GM12865 (cell line): ENCODE data around the gene RPS6KA2.

Experiments used
- DNase-seq: peaks from one replicate; pipeline ENCODE4 v3.0.0; 2010; ENCODE audit warnings: low read depth
- H3K4me3 ChIP-seq: 2 replicates; pipeline ENCODE4 v1.5.1; 2011; ENCODE audit warnings: mild to moderate bottlenecking, low read depth, low read length, control low read depth
- TF ChIP-seq, protein P1 (sequence below): IDR thresholded peaks from 2 replicates; pipeline ENCODE4 v1.5.1; 2011; ENCODE audit warnings: low read length, control low read depth, low read depth, inconsistent platforms; ENCODE audit not compliant: insufficient read depth; ENCODE audit errors: missing control alignments

Gene RPS6KA2

DNA sequence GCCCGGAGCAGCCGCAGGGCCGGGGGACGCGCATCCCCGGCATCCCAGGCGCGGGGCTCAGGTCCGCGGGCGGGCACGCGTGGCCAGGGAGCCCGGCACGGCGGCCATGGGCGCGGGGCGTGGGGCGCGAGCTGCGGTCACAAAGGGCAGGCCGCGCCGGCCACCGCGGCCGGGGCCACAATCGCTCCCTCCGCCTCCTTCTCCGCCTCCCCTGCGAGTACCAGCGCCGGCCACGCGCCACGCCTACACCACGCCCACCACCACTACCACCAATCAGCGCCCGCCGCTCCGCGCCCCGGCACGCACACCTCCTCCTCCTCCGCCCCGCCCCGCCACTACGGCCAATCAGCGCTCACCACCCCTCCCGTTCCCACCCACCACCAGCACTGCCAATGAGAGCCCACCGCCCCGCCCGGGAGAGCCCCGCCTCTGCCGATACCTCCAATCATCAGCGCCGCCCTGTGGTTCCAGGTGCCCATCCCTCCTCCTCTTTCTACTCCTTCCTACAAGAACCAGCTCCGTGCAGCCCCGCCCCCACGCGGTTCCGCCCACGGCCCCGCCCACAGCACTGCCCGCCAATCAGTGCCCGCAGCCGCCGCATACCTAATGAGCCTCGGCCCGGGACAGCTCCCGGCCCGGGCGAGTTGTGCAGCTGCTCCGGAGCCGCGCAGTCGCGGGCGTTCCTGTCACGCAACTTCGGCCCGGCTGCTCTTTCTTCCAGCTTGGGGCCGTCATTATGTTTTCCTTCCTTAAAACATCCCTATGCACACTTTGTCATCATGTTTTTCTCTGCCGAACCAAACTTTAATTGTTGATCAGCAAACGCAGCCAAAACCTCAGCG is at the start of gene RPS6KA2:
Gene RPS6KA2, minus strand, starts transcription at position 219 of the 842 bp plus-strand sequence. CDS start 232 bp downstream, outside the sequence.
- H3K4me3 ChIP-seq: peak within 1 kb of the TSS; percentile 68
- TF ChIP-seq, protein P1, sequence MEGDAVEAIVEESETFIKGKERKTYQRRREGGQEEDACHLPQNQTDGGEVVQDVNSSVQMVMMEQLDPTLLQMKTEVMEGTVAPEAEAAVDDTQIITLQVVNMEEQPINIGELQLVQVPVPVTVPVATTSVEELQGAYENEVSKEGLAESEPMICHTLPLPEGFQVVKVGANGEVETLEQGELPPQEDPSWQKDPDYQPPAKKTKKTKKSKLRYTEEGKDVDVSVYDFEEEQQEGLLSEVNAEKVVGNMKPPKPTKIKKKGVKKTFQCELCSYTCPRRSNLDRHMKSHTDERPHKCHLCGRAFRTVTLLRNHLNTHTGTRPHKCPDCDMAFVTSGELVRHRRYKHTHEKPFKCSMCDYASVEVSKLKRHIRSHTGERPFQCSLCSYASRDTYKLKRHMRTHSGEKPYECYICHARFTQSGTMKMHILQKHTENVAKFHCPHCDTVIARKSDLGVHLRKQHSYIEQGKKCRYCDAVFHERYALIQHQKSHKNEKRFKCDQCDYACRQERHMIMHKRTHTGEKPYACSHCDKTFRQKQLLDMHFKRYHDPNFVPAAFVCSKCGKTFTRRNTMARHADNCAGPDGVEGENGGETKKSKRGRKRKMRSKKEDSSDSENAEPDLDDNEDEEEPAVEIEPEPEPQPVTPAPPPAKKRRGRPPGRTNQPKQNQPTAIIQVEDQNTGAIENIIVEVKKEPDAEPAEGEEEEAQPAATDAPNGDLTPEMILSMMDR: no peak
- DNase-seq: peak; percentile 99

DNA sequence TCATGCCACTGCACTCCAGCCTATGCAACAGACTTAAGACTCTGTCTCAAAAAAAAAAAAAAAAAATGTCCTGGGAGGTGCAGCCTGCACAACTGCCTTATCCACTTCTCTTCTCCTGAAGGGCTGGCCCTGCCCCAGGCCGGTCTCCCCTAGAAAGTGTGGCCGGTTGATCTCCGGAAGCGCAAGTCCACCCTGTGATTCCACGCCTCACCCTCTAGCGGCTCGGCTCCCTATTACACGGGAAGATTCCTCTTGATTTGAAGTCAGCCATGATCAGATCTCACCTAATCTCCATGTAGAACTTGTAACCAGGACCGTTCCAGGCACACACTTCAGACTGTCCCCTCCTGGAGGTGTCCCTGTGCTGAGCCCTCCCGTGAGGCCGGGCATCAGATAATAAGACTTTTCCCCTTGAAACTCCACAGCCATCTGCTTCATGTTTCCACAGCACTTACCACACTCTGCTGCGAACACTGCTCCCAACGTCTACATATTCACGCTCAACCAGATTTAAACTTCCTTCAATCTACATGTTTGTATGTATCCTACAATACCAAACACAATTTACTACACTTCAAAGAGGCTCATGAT is 49.3 kb upstream of the RPS6KA2 start:
- TF ChIP-seq, protein P1: no peak
- DNase-seq: no peak

DNA sequence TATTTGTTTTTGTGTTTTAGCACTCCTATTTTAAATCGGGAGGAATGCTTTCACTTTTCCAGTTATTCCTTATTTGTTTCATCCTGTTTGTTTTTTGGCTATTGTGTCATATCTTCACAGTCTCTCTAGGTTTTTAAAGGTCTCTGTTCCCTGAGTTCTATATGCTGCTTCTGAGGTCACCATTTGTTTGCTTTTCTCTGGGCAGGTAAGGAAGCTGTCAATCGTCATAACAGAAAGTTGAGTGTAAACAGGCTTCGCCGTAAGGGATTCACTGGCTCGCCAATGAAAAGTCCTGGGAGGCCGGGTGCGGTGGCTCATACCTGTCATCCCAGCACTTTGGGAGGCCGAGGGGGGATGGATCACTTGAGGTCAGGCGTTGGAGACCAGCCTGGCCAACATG is 48.7 kb upstream of the RPS6KA2 start:
- no peak overlapping the region for H3K4me3 ChIP-seq
- DNase-seq: no peak
- TF ChIP-seq, protein P1: no peak

More for the DNA sequence above, 49.3 kb upstream of the RPS6KA2 start:
- no peak overlapping the region for H3K4me3 ChIP-seq

DNA sequence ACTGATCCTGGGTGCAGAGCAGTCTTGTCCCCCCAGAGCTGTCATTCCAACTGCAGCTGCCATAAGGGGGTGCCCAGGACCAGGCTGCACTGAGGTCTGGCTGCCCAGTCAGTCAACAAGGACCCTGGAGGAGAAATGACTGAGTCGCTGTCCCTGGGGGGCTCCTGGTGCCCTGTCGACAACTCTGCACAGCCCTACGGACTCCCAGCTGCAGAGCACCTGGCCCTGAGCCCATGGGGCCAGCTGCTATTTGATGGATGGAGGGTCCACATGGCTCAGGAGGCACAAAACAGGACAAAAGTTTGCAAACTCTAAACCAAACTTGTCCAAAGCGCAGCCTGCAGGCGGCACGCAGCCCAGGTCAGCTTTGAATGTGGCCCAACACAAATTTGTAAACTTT is 46.3 kb upstream of the RPS6KA2 start:
- TF ChIP-seq, protein P1: no peak
- no peak for DNase-seq
- H3K4me3 ChIP-seq: no peak overlapping the region

DNA sequence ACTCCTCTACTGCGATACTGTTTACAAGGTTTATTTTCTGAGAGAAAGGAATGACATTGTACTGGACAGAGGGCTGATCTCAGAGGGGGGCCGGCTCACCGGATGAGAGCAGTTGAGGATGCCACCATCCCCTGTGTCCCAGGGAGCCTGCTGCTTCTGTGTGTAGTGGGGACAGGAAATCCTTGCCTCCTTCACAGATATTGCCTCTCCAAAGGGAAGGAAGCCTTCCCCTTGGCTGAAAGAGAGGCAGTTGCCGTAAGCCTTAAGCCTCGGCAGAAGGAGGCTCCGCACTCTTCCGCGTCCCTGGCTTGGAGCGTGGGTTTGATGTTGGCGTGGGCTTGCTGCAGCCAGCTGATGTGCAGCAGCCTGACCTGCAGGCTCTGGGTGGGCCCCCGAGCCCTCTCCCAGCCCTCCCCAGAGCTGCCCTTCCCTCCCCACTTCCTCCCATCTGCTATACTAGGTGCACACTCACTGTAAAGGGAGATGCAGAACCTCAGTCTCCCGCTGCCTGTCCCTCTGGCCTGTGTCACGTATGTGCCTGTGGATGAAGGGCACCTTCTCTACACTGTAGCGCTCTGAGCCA is 45.7 kb upstream of the RPS6KA2 start:
- TF ChIP-seq, protein P1: no peak
- no peak for DNase-seq
- H3K4me3 ChIP-seq: no peak overlapping the region

DNA sequence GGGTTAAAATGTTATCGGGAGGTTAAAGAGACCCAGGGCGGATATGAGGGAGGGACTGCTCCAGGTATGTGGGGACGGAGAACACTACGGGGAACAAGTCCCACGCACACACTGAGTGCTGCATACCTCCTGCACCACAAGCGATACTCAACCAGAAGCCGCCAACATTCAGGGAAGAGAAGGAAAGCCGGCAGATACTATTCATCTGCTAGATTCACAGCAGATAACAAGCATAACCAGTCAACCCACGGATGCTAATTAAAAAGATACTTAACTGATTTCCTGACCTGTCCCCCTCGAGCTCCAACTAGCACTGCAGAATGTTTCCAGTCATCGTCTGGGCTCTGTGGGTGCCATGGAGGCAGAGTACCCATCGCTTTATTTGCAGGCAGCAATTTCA is 45.1 kb upstream of the RPS6KA2 start:
- DNase-seq: no peak
- no peak overlapping the region for H3K4me3 ChIP-seq
- TF ChIP-seq, protein P1: no peak
